Stimulated activated CD8-positive, alpha-beta memory T cell treated with anti-CD3 and anti-CD28 coated beads, Interleukin-7, amount 100 ng/mL, for 4 hours (primary cell): ENCODE data around the gene GLOD4.

Source experiments
- DNase-seq, 2 donors: peaks; one replicate each; pipeline ENCODE4 v3.0.0-alpha.2; 2020; ENCODE audit warnings: low read depth in 2 of 2

The GLOD4 gene

GRCh38 chr17:742147-742793 lies 39.8 kb downstream of the GLOD4 start:
- DNase-seq = no peak

GRCh38 chr17:740240-741017 lies 41.7 kb downstream of the GLOD4 start:
- no peak for DNase-seq

GRCh38 chr17:737561-738113 lies 44.4 kb downstream of the GLOD4 start:
- DNase-seq = no peak

GRCh38 chr17:733743-734142 lies 48.3 kb downstream of the GLOD4 start:
- no peak for DNase-seq

- DNase-seq = peak in 1 of 2 donors; percentile 31
Measured at GRCh38 chr17:732902-733720, 49.0 kb downstream of the GLOD4 start.

GRCh38 chr17:732067-732901 lies 49.8 kb downstream of the GLOD4 start, which contains the start of gene TLCD3A:
Gene TLCD3A, plus strand, starts transcription at chr17:732596. Its CDS starts 52 bp downstream, at chr17:732648.
- peak in 1 of 2 donors; percentile 54 for DNase-seq

GRCh38 chr17:731644-732066 lies 50.4 kb downstream of the GLOD4 start:
- no peak for DNase-seq

GRCh38 chr17:728911-729310 lies 53.2 kb downstream of the GLOD4 start:
- DNase-seq = no peak

GRCh38 chr17:726271-726919 lies 55.7 kb downstream of the GLOD4 start:
- no peak for DNase-seq

- DNase-seq = no peak
Measured at GRCh38 chr17:725746-726145, 56.3 kb downstream of the GLOD4 start.

- DNase-seq = no peak
Measured at GRCh38 chr17:725084-725483, 57.0 kb downstream of the GLOD4 start.

- no peak for DNase-seq
Measured at GRCh38 chr17:721540-721937, 60.5 kb downstream of the GLOD4 start.

GRCh38 chr17:720706-721539 lies 61.2 kb downstream of the GLOD4 start:
- DNase-seq = no peak

GRCh38 chr17:718075-718474 lies 64.0 kb downstream of the GLOD4 start:
- no peak for DNase-seq
